Posterior cingulate gyrus (tissue), 11 donors: ENCODE data around the gene FAM163B.

Experiments used
- DNase-seq, 10 donors: peaks; one replicate each; pipeline versions ENCODE4 v3.0.0 to v3.0.0-alpha.2; 2020 to 2021; ENCODE audit warnings: mixed read lengths in 3 of 10
- intact Hi-C: fragments of 100-400 bp; cut with DNase I; formaldehyde crosslinking; loops from one replicate; pipeline ENCODE4 v1.15.1; 2023

FAM163B gene

GRCh38 chr9:133609311-133610098 is at the start of gene FAM163B:
Gene FAM163B (minus strand): TSS chr9:133609389. CDS start chr9:133580223, 29,166 bp downstream.
- peak in 8 of 10 donors; percentile 29 to 93 (median 54) for DNase-seq
- intact Hi-C loops, result loop anchor here (5.0 kb wide), 1 partner anchor 93 kb away; no protein-coding TSS in a partner anchor

DNA sequence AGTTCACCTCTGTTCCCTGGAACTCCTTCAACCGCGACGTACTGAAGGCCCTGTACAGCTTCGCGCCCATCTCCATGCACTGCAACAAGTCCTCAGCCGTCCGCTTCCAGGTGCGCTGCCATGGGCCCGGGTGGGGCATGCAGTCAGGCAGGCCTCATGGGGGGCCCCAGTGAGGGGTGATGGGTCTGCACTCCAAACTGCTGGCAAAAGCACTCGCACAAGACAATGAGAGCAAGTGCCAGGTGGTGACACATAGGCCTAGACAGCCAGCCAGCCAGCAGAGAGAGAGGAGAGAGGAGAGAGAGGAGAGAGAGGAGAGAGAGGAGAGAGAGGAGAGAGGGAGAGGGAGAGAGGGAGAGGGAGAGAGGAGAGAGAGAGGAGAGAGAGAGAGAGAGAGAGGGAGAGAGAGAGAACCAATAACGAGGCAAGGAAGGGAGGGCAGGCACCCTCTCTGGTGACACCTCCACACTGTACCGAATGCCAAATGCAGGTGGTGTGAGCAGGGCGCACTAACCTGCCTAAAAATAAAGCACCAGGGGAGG is 48.0 kb upstream of the FAM163B start:
- DNase-seq, result no peak

GRCh38 chr9:133656211-133657119 is 47.3 kb upstream of the FAM163B start:
- DNase-seq, result no peak
- intact Hi-C loops, result no loop called here

More for the DNA sequence above, 48.0 kb upstream of the FAM163B start:
- intact Hi-C loops, result no loop called here

- no peak for DNase-seq
- intact Hi-C loops, result no loop called here
Measured at GRCh38 chr9:133655701-133656100, 46.5 kb upstream of the FAM163B start.

- DNase-seq, result no peak
Measured at GRCh38 chr9:133654736-133655657, 45.8 kb upstream of the FAM163B start.

GRCh38 chr9:133653638-133654037 is 44.4 kb upstream of the FAM163B start:
- intact Hi-C loops, result loop anchor here (5.0 kb wide), 1 partner anchor 34 kb away; no protein-coding TSS in a partner anchor
- no peak for DNase-seq

More at GRCh38 chr9:133654736-133655657, 45.8 kb upstream of the FAM163B start:
- intact Hi-C loops, result loop anchor here (5.0 kb wide), 1 partner anchor 32 kb away; no protein-coding TSS in a partner anchor

DNA sequence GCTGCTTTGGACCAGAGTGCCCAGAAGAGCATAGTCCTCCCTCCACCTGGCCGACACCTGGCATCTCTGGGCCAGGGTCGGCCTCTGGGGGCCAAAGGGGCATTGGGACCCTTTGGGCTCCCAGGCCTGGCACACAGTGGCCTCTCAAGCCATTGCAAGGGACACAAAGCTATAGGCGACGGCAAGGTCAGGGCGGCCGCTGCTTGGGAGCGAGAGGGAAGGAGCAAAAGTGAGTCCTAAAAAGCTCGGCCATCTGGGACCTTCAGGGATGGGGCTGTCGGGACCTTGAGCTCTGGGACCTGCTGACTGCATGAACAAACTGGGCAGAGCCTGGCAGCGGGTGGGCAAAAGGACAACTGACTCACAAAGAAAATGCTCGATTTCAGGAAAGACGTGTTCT is 40.8 kb upstream of the FAM163B start:
- intact Hi-C loops, result loop anchor here (5.0 kb wide), 1 partner anchor 37 kb away; no protein-coding TSS in a partner anchor

DNA sequence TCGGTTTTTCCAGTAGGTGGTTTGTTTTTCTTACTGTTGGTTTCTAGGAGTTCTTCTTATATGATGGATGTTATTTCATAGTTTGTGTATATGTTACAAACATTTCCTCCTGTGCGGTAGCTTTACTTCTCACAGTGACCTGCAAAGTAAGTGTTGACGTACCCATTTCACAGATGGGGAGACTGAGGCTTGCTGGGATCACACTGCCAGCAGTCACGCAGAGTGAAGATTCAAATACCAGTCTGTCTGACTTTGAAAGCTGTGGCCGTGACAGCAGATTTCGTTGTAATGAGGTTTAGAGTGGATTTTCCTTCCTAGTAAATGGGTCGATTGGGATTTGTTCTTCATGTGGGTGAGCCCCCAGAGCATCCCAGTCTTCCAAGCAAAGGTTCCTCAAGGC is 40.0 kb upstream of the FAM163B start:
- intact Hi-C loops, result no loop called here
- DNase-seq, result peak in 1 of 10 donors; percentile 13

More for the DNA sequence above, 40.8 kb upstream of the FAM163B start:
- no peak for DNase-seq

DNA sequence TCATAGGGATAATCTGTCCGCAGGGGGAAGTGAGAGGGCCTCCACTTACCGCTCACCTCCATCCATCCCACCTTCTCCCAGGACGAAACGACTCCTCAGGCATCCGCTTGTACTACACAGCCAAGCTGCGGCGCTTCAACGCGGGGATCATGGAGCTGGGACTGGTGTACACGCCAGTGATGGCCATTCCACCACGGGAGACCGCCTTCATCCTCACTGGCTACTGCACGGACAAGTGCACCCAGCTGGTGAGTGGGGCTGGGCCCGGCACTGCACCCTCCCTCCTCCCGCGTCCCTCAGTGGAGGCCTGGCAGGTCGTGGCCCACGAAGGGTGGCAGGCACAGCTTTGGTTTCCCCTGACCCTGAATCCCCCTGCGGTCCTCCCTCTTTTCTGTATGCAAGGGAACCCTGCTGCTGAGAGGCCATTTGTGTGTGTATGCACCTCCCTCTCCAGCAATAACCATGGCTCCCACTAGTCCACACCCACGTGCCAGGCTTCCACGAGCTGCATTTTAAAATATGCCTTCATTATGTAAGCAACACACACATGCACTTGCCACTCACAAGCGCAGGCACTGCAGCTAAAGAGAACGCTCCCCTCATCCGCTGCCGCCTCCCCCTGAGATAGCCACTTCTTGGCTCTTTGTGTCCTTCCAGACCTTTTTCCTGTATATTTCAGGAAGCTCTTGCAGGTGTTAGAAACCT is 38.7 kb upstream of the FAM163B start:
- intact Hi-C loops, result no loop called here
- DNase-seq, result peak in 3 of 10 donors; percentile 41 to 76 (median 48)

GRCh38 chr9:133647148-133647547 is 38.0 kb upstream of the FAM163B start:
- intact Hi-C loops, result no loop called here
- peak in 1 of 10 donors; percentile 9 for DNase-seq

DNA sequence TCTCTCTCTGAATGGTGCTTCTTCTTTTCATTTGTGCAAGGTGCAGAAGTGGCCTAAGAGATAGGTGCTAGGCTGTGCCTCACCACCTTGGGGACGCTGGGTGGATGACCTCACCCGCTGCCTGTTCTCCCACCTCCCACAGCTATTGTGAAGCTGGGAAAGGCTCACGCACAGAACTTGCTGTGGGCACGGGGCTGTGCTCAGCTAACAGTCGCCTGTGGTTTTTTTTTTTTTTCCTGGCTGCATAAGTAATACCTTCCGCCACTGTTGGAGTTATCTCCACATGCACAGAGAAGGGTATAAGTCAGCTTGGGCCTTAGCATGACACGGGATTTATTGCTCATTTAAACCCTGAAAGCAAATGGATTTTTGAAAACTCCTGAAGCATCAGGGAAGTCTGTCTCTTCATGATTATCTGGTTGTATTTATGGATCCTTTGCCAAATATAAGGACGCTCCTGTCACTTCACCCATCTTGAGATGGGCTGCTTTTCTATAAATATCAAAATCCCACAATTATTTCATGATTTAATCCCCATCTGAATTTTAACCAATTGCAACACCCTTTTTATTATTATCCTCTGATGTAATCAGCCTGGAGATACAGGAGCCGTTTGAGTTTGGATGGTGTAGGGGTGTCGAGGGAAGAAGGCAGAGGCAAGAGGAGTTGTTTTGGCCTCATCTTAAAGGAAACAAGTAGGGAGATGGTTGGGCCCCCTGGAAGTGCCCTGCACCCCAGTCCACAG is 36.0 kb upstream of the FAM163B start:
- intact Hi-C loops, result no loop called here
- peak in 2 of 10 donors; percentile 62 to 76 for DNase-seq

DNA sequence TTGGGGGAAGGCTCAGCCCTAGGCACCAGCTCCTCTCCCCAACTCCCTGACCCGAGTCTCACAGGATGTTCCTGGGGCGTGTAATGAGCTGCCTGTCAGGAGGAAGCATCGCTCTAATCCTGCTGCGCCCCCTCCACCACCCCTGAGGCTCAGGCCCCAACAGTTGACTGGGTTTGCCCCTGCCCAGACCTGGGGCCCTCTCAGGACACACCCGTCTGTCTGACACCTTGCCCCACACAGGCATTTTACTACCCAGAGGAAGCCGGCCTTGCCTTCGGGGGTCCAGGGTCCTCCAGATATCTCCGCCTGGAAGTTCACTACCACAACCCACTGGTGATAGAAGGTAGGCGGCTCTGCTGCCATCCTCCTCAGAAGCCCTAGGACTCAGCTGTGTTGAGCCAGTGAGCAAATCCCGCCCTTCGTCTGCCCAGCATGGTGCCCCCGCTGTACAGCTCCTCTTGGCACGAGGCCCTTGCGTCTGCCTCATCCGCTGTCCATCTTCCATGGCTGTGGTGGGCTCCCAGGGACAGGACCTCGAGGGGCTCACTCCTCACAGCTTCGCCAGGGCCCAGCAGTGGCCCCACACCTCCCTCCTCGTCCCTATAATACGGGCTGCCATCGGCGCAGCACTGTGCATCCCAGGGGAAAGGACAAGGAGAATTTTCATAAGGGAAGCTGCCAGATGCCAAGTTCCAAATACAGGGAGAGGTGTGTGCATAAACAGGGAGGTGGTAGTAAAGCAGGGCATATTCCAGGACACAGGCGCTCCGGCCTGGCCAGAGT is 35.0 kb upstream of the FAM163B start:
- peak in 3 of 10 donors; percentile 49 to 60 (median 60) for DNase-seq
- intact Hi-C loops, result no loop called here

GRCh38 chr9:133643362-133643755 is 34.2 kb upstream of the FAM163B start:
- peak in 2 of 10 donors; percentile 45 to 57 for DNase-seq
- intact Hi-C loops, result no loop called here

- intact Hi-C loops, result no loop called here
- DNase-seq, result peak in 2 of 10 donors; percentile 18 to 54
Measured at GRCh38 chr9:133642708-133643361, 33.6 kb upstream of the FAM163B start.

DNA sequence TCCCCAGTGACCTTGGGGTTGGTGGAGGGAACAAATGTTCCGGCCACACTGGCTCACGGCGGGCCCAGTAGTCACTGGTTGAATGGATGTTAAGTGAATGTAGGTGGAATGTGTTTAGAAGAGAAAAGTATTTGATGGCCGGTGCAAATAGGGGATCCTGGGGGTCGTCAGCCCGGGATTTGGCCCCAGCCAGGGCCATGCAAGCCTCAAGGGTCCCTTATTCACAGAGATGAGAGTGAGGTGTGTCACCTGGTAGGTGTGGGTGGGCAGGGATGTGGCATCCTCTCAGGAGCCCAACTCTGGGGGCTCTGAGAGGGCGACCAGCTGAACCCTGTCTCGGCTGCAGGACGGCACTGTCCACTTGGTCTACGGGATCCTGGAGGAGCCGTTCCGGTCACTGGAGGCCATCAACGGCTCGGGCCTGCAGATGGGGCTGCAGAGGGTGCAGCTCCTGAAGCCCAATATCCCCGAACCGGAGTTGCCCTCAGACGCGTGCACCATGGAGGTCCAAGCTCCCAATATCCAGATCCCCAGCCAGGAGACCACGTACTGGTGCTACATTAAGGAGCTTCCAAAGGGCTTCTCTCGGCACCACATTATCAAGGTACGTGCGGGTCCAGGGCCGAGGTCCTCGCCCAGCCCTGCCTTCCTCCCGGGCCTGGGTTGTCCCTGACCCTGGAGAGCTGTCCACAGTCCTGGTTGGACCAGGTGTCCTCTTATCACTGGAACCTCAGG is 32.8 kb upstream of the FAM163B start:
- intact Hi-C loops, result no loop called here
- peak in 2 of 10 donors; percentile 48 to 54 for DNase-seq

DNA sequence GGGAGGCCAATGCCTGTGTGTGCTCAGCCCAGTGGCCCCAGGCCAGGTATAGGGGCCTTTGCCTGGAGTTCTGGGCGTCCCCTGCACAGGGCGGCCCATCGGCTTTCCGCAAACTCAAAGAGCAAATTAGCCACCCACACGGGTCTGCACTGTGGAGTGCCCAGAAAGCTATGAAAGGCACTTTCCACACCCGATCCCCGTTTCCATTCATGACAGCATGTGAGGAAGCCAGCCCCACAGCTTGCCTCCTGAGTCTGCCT is 32.1 kb upstream of the FAM163B start:
- intact Hi-C loops, result no loop called here
- DNase-seq, result peak in 2 of 10 donors; percentile 29 to 69
